Measurements from ENCODE around the gene DERL3.

DERL3 gene

GRCh38 chr22:23846081-23846469, 7.3 kb upstream of the DERL3 start:
- no peak overlapping the region for H2AFZ ChIP-seq (ENCODE audit: low read length)
- TF ChIP-seq EZH2 (IDR thresholded peaks at IDR 0.05; ENCODE audit: borderline replicate concordance, low read length): no peak
- TF ChIP-seq, protein P1, sequence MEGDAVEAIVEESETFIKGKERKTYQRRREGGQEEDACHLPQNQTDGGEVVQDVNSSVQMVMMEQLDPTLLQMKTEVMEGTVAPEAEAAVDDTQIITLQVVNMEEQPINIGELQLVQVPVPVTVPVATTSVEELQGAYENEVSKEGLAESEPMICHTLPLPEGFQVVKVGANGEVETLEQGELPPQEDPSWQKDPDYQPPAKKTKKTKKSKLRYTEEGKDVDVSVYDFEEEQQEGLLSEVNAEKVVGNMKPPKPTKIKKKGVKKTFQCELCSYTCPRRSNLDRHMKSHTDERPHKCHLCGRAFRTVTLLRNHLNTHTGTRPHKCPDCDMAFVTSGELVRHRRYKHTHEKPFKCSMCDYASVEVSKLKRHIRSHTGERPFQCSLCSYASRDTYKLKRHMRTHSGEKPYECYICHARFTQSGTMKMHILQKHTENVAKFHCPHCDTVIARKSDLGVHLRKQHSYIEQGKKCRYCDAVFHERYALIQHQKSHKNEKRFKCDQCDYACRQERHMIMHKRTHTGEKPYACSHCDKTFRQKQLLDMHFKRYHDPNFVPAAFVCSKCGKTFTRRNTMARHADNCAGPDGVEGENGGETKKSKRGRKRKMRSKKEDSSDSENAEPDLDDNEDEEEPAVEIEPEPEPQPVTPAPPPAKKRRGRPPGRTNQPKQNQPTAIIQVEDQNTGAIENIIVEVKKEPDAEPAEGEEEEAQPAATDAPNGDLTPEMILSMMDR (IDR thresholded peaks at IDR 0.05; ENCODE audit: low read length): no peak
- no peak overlapping the region; the same call in 1 of the 2 replicates for H3K9ac ChIP-seq (ENCODE audit: low read length)

DNA sequence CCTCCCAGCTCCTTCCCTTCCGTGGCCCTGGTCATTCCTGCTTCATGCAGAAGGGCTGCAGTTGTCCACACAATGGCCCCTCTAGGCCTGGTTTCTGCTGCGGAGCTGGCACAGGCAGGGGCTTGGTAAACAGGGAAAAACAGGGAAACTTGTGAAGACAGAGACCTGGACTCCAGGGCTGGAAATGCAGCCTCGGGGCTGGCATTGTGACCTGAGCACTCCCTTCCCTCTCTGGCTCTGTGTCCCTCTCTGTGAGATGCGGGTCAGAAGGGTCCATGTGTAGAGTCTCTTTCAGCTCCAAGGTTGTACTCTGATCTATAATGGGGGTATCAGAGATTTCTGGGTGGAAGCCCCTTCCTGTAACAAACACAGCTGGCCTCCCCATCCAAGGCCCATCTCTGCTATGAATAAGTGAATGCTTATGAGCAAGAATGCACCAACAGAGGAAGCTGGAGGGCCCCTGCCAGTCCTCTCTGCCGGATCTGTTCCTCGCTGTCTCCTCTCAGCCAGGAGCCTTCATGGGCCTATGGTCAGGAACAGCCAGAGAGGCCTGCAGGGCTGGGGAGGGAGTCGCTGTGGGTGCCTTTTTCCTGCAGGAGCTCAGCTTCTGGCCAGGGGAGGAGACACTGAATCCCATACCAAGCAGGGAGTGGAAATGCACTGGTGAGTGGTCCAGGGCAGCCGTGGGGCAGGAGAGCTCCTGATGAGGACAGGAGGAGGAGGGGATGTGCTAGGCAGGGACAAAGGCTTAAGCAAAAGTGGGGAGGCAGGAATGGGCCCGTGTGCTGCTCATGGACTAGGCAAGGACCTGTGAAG, 6.7 kb upstream of the DERL3 start:
- Histone ChIP-seq H3K4me3 (ENCODE audit: low read depth, low read length, poor library complexity, severe bottlenecking) (no peak overlapping the region), H3K79me2 (ENCODE audit: insufficient read depth, low read length) (no peaks in the 10 kb centered on the region), H3K4me2 (ENCODE audit: low read length) (peak overlapping the region; percentile 28; the same call in 1 of the 2 replicates), H3K27me3 (ENCODE audit: insufficient read depth, low read length) (no peaks in the 10 kb centered on the region), H3K9me2 (ENCODE audit: low read depth, low read length) (no peaks in the 10 kb centered on the region), H3K27ac (ENCODE audit: low read depth, low read length, poor library complexity, severe bottlenecking) (peak overlapping the region; percentile 88), H3K9ac (ENCODE audit: low read length) (no peak overlapping the region; the same call in 1 of the 2 replicates), H3K4me1 (ENCODE audit: insufficient read depth, low read length, severe bottlenecking) (peaks cover 72% of the 10 kb centered on the region), H3F3A (ENCODE audit: insufficient read depth, low read length) (no peaks in the 10 kb centered on the region), H2AFZ (ENCODE audit: low read length) (no peak overlapping the region), H3K9me3 (ENCODE audit: low read length) (no peaks in the 10 kb centered on the region), H4K20me1 (ENCODE audit: insufficient read depth, low read length) (no peaks in the 10 kb centered on the region), H3K36me3 (ENCODE audit: insufficient read depth, low read length) (no peaks in the 10 kb centered on the region)
- TF ChIP-seq EZH2 (IDR thresholded peaks at IDR 0.05; ENCODE audit: borderline replicate concordance, low read length): no peak
- TF ChIP-seq, protein P1 (IDR thresholded peaks at IDR 0.05; ENCODE audit: low read length): no peak

More at GRCh38 chr22:23846081-23846469, 7.3 kb upstream of the DERL3 start:
- Histone ChIP-seq H3K4me2 (ENCODE audit: low read length) (no peak overlapping the region), H3K27ac (ENCODE audit: low read depth, low read length, poor library complexity, severe bottlenecking) (peak overlapping the region; percentile 88), H3K4me1 (ENCODE audit: insufficient read depth, low read length, severe bottlenecking) (peaks cover 77% of the 10 kb centered on the region), H3K27me3 (ENCODE audit: insufficient read depth, low read length) (peaks cover 3% of the 10 kb centered on the region; the same call in 1 of the 2 replicates), H3K9me3 (ENCODE audit: low read length) (no peaks in the 10 kb centered on the region), H3K36me3 (ENCODE audit: insufficient read depth, low read length) (no peaks in the 10 kb centered on the region), H3K79me2 (ENCODE audit: insufficient read depth, low read length) (no peaks in the 10 kb centered on the region), H3F3A (ENCODE audit: insufficient read depth, low read length) (0 out of 2 replicates have a peak, but pooled peaks cover 3% of the 10 kb centered on the region), H4K20me1 (ENCODE audit: insufficient read depth, low read length) (no peaks in the 10 kb centered on the region), H3K9me2 (ENCODE audit: low read depth, low read length) (no peaks in the 10 kb centered on the region), H3K4me3 (ENCODE audit: low read depth, low read length, poor library complexity, severe bottlenecking) (no peak overlapping the region)

DNA sequence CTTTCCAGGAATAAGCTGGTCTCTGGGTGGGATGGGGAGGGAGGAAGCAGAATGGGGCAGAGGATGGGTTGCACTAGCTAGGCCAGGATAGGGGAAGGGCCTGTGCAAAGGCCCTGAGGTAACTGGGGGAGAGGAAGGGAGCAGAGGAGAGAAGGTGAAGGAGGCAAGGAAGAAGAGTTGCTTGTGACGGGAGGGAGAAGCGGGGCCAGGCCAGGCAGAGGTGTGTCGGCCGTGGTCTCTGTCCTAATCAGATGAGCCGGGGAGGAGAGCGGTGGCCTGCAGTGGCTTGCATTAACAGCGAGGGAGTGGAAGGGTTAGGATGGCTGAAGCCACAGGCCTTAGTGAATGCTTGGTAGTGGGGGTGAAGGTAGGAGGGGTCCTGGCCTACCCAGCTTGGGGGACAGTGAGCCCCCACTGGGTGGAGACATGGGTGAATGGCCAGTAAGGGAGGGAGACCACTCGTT, 6.0 kb upstream of the DERL3 start:
- Histone ChIP-seq H3K79me2 (ENCODE audit: insufficient read depth, low read length) (no peaks in the 10 kb centered on the region), H3F3A (ENCODE audit: insufficient read depth, low read length) (no peaks in the 10 kb centered on the region), H2AFZ (ENCODE audit: low read length) (no peak overlapping the region), H3K4me1 (ENCODE audit: insufficient read depth, low read length, severe bottlenecking) (peaks cover 71% of the 10 kb centered on the region), H3K27me3 (ENCODE audit: insufficient read depth, low read length) (no peaks in the 10 kb centered on the region), H3K4me2 (ENCODE audit: low read length) (peak overlapping the region; percentile 28; the same call in 1 of the 2 replicates), H3K9me2 (ENCODE audit: low read depth, low read length) (no peaks in the 10 kb centered on the region), H4K20me1 (ENCODE audit: insufficient read depth, low read length) (no peaks in the 10 kb centered on the region), H3K4me3 (ENCODE audit: low read depth, low read length, poor library complexity, severe bottlenecking) (no peak overlapping the region), H3K9me3 (ENCODE audit: low read length) (no peaks in the 10 kb centered on the region), H3K27ac (ENCODE audit: low read depth, low read length, poor library complexity, severe bottlenecking) (peak overlapping the region; percentile 88), H3K36me3 (ENCODE audit: insufficient read depth, low read length) (no peaks in the 10 kb centered on the region), H3K9ac (ENCODE audit: low read length) (peak overlapping the region; percentile 7; the same call in 1 of the 2 replicates)
- no peak for TF ChIP-seq EZH2 (IDR thresholded peaks at IDR 0.05; ENCODE audit: borderline replicate concordance, low read length)
- TF ChIP-seq, protein P1 (IDR thresholded peaks at IDR 0.05; ENCODE audit: low read length): no peak
